ENCODE results near the gene TMEM170B.
A peak's percentile ranks its signal among the peaks of the same experiment; 100 is the strongest.

Gene TMEM170B, protein sequence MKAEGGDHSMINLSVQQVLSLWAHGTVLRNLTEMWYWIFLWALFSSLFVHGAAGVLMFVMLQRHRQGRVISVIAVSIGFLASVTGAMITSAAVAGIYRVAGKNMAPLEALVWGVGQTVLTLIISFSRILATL

DNA sequence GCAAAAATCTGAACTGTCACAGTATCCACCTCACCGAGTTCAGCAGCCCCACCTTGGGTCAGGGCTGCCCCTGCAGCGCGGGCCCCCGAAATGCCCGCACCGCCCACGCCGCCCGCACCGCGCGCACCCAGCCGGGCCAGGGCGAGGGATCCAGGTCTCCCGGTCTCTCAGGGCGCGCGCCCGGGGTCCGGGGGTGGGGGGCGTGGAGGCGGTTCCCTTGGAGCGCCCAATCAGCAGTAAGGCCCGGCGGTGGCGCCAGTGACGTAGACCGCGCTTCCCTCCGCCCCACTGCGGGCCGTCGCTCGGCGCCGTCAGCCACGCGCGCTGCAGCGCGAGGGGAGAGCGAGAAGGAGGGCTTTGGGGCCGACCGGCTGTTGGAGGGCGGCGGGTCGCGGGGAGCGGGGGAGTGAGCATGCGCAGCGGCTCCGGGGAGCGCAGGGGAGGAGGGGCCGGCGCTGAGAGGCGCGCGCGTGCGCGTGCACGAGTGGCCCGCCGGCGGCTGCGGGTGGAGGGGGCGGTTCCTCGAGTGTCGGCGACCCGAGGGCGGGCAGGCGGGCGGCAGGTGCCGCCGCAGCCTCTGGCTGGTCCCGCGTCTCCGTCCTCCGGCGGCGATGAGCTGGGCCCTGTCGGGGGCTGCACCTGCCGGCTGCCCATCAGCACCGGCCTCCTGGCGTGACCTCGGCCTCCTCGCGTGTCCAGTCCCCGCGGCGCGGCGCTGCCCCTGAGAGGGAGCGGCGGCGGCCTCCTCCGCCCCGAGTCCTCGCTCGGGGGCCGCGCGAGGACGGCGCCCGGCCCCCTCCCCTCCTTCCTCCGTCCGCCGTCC, at the start of gene TMEM170B:
TMEM170B (plus strand) TSS at position 521 of the 823 bp plus-strand sequence. CDS start 529 bp downstream, outside the sequence.
- DNase-seq (ENCODE audit: low spot score), result peak; percentile 99

DNA sequence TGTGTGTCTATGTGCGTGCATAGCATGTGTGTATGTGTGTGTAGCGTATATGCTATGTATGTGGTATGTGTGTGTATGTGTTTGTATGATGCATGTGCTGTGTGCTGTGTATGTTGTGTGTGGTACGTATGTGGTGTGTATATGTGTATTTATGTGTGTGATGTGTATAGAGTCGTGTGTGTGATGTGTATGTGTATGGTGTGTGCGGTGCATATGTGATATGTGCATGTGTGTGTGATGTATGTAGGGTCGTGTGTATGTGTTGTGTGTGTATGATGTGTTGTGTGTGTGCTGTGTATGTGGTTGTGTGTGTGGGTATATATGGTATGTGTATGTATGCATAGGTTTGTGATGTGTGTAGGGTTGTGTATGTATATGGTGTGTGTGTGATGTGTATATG, 46.6 kb upstream of the TMEM170B start:
- no peak for DNase-seq (ENCODE audit: low spot score)

DNA sequence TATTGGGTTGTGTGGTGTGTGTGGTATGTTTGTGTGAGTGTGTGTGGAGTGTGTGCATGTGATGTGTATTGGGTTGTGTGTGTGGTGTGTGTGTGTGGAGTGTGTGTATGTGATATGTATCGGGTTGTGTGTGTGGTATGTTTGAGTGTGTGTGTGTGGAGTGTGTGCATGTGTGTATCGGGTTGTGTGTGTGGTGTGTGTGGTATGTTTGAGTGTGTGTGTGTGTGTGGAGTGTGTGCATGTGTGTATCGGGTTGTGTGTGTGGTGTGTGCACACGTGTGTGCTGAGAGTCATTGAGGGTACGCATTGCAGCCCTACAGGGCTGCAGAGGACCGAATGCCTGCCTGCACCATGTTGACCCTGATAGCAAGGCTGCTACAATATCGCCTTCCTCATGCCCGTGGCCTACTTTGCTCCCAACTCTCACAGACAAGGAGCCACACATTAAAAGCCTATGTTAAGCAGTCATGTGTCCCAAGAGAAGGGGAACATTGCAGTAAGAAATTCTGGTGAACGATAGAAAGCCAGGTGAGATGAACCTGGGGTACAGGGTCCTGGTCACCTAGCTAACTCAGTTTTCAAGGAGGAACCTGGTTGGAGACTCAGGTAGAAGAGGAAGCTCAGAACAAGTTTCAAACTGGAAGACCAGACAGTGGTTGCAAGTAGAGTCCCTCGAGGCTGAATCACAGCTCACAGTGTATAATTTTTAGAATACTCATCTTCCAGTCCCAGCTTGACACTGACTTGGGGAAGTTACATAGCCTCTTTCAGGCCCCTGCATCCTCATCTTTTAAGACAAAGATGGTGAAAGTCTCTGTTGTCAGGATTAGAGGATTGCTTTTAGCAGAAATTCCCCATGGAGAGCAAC, 45.7 kb upstream of the TMEM170B start:
- DNase-seq (ENCODE audit: low spot score), result no peak

DNA sequence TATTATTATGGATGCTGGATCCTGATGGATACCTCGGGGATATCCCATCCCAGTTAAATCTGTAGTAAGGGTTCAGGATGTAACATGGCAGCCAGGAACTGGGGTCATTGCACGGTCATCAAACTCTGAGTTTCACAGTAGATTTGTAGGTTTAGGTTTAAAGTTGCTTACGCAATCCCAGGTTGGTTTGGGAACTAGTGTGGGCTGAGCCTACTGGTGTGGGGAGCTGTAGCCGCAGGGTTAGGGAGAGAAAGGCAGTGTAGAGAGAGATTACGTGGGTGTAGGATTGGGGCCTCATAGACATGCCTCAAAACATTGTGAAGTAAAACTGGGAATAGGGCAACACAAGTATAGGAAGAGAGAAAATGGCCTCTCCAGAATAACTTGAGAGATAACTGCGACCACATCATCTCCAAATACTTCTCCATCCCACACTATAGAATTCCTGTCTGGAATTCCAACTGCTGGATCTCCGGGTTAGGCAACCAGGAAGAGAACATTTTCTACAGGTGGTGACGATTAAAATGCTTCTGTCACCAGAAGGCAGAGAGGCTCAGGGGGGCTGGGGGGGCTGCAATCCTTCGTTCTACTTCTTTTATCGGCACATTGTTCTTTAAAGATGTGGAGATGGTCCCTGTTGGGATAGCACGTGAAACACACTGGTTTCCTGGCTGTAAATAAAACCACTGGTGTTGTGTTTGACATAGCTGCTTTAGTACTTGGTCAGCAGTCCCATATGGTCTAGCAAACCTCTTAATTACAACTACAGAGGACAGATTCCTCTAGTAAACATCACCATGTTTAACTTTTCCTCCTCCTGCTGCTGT, 44.9 kb upstream of the TMEM170B start:
- peak; percentile 63 for DNase-seq (ENCODE audit: low spot score)

DNA sequence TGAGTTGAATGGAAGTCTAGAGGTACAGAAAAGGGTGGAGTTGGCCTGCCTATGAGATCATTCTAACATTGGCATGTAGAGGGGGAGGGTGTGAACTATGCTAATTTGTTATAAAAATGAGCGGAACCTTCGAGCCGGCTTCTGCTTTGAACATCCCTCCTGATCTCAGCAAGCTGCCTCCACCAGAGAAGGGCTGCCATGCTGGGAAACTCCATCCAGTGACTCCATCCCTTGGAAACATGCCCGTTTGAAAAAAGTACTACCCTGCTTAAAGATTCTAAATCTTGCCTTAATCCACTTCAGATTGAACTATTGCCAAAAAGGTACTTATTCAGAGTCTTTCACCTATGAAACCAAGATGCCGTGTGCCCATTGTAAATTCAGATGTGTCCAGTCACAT, 43.6 kb upstream of the TMEM170B start:
- no peak for DNase-seq (ENCODE audit: low spot score)

DNA sequence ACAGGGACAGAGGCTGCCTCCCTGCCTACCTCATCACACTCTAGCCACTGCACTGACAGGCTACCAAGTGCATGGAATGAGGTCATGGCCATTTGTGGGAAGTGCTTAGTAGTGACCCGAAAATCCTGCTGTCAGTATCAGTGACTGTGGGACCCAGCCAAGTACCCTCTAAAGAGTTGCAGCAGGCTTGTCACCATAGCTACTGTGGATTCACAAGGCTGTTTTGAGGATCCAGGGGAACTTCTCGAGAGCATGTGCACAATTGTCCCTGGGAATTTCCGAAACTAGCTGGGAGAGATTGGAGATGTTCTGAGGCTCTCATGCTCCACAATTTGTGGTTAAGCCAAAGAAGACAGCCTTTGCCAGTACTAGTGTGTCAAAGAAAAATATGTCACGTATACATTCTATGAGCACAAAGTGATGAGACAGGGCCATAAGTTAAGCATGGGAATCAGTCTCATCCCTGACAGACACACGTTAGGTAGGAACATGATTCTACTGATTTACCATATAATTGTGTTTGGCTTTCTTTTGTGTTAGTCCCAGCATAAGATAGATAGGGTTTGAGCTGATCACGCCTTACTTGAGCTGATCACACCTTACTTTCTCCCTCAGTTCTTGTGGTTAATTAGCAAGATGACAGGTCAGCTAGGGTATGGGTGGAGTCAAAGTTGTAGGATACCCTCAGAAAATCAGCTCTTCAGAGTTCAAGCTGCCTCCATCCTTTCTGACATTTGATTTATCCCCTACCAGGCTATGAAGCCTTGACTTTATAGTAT, 42.6 kb upstream of the TMEM170B start:
- DNase-seq (ENCODE audit: low spot score), result no peak

DNA sequence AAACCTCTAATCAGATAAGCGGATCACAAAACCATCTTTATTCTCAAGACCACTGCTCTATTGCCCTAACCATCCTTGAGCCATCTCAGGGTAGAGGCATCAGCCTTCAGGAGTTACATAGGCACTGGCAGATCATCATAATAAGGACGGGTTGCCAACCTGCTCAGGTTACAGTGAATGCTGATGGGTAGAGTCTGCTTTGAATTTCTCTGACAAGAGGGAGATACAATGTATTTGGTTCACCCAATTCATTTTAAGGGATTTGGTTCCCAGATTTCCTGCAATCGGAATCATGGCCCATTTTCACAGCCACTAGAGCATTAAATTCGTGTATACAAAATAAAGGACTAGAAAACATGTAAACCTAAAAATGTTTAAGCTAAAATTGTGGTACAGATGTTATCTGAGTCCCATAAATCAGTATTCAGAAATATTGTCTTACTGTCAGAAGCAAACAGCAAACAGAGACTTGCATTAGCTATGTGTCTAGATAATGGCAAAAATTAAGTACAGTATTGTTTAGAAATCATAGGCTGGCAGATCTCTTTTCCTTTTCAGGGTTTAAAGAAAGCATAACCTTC, 41.9 kb upstream of the TMEM170B start:
- DNase-seq (ENCODE audit: low spot score), result no peak

DNA sequence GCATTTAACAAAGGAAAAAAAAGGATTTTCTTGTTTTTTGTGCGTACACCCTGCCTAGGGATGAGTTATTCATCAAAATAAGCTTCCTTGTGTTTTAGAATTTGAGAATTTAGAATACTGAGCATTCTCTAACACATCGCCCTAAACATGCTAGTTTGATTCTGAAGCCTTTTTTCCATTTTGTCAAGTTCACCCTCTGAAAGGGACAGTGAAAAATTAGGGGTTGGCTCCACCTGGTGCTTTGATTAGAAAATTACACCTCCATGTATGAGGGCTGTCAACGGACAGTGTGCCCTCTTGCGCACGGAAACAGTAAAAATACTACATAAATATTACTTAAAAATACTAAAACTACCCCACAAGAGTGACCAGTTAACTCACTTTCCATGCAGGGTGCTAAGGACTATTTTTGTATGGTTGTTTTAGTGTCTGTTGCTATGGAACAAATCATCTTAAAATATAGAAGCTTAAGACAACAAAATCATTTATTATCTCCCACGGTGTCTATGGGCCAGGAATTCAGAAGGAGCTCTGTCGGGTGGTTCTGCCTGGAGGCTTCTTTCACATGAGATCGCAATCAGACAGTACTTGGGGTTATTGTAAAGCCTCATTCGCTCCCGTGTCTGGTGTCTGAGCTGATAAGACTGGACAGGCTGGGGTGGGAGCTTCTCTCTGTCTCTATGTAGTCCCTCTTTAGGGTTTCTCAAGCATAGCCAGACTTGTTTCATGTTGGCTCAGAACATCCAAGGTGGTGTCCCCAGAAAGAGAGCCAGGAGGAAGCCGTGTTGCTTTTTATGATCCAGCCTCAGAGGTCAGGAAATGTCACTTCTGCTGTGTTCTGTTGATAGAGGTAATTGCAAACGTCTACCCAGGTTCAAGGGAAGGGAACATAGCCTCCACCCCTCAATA, 41.1 kb upstream of the TMEM170B start:
- DNase-seq (ENCODE audit: low spot score), result peak; percentile 83

DNA sequence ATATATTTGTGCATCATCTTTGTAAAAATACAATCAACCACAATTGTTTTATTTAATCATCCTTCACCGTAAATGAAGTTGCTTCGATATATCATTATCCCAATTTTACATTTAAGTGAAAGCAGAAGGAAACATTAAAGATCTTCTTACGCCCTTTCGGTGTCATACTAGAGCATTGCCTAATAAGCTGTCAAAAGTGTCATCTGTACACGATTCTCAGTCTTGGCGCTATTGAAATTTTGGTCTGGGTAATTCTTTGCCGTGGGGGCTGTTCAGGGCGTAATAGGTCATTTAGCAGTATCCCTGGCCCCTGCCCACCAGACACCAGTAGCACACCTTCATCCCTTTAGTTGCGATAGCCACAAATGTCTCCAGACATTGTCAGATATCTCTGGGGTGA, 40.4 kb upstream of the TMEM170B start:
- DNase-seq (ENCODE audit: low spot score), result no peak

DNA sequence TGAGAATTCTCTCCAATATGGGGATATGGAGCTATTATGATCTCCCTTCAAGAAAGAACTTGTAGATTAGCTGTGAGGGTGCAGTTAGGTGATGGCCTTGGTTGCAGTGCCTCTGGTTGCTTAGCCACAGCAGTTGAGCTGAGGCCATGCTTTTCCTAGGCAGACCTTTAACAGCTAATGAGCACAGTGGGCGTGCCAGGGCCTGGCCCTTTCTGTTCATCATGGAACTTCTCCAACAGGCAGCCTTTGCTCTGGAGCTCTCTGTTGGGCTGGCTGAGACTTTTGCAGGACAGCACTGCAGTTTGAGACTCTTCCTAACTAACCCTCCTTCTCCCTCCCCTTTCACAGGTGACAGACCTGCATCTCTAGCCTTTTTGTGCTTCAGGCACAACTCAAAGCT, 39.7 kb upstream of the TMEM170B start:
- DNase-seq (ENCODE audit: low spot score), result no peak

DNA sequence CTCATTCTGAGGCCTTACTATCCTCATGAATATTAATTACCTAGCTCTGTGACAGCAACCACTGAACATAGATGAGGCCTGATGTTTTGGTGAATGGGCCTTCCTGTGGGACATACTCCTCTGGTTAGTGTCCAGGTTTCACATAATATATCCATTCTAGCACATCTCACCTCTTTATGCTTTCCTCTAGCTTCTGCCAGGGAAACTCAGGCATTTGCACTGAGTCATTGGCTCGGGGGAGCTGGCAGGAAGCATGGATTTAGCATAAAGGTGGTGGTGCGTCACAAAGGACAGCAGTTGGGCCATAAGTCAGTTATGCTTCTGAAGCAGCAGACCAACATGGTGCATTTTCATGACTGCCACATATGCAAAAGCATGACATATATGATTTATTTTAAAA, 37.5 kb upstream of the TMEM170B start:
- DNase-seq (ENCODE audit: low spot score), result peak; percentile 27

DNA sequence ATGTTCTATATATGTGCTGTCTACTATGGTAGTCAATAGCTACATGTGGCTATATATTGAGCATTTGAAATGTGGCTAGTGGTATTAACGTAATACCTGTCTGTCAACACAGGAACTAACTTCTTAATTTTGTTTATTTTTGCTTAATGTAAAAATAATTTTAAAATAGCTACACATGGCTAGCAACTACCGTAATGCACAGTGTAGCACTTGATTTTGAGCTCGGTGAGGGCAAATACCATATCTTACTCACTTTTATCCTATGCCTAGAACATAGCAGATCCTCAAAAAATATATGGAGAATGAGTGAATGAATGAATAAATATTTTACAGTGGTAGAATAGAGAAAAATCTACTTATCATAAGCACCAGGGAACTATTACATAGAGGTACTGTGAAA, 28.1 kb upstream of the TMEM170B start:
- DNase-seq (ENCODE audit: low spot score), result no peak

DNA sequence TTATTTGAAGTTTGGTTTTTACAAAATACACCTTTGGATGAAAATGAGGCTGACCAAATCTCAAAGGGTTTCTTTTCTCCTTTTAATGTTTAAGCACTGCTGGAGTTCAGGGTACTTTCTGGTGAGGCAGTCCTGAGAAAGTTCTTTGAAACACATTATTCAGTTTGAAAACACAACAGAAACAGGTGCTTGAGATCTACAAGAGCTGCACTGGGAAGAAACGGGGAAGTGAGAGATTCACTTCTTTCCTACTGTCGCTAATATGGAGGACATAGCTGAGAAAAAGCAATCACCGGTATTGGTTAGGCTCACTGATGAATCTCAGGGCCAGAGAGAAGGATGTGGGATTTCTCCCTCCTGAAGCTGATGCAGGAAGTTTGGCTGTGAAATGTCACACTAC, 22.9 kb upstream of the TMEM170B start:
- no peak for DNase-seq (ENCODE audit: low spot score)

DNA sequence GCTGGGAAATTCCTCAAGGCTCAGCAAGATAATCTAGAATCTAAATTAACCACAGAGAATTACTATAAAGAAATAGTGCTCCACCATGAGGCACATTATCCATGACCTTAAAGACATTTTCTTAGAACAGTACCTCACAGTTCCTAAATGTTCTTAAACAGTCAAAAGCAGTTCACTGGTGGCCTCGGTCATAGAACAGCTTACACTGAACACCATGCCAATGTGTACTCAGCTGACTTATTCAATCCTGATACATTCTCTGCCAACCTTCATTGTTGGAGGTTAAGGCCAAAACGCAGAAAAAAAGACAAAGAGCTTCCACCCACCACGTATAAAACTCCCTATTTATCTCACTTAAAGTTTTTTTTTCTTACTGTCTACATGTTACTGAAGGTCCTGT, 21.8 kb upstream of the TMEM170B start:
- DNase-seq (ENCODE audit: low spot score), result no peak

DNA sequence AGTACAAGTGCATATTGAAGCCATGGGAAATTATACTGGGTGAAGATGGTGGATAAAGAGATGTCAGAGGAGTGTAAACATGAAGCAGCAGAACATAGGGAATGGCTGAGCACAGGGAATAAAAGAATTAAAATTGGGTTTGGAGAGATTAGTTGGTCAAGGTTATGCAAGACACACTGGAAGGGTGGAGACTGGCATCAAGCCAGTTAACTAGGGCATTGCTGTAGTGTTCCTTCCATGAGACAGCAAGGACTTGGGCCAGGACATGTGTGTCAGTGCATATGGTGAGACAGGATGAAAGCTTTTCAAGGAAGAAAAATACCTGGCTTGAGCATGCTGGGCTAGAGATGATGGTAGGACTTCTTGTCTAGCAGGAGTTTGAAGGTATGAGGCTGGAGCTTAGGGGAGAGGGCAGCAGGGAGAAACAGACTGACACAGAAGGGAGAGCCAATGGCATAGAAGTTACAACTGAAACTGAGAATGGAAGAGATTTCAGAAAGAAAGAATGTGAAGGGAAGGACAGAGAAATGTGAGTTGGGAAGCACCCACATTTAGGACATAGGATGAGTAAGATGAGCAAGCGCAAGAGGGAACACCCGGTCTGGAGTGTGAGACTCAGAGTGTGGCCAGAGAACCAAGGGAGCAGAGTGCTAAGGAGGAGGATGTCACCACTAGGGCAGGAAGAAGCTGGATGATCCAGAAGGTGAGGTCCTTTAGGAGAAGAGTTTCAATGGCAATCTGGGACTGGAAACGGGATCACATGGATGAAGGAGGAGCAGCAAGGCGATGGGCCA, 14.5 kb upstream of the TMEM170B start:
- DNase-seq (ENCODE audit: low spot score), result no peak

DNA sequence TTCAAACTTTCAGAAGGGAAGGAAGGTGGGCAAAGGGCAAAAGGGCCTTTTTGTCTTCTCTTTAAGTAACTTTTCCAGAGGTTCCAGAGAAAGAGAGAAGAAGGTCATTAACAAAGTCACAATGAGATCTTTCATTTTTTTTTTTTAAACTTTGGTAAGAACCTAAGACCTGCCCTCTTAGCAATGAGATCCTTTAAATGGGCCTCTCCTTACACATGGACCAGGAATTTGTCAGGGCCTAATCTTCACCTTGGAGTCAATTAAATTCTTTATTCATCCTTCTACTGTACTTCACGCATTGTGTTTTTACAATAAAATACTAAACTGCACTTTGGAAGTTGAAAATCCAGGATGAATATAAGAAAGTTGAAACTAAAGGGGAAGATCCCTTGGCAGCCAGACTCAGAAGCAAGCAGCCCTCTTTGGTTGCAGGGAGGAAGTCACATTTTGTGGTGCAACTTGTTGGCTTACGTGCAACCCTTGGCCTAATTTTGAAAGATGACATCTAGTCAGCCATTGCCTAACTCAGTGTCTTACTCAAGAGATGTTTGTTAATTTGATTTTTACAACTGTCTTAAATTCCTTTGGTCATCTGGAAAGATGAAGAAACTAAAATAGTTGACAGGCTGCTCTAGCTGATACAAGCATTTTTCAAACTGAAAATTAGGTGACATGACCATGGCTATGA, 11.9 kb upstream of the TMEM170B start:
- DNase-seq (ENCODE audit: low spot score), result peak; percentile 69

DNA sequence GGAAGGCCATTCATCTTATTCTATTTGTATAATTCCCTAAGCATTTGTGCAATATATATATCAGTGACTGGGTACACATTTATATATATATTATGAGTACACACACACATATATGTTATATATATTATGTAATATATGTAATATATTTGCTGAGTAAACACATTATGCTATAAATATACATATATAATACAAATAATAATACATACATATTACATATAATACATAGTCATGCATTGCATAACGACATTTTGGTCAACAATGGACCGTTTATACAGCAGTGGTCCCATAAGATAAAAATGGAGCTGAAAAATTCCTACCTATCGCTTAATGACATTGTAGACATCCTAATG, 11.4 kb upstream of the TMEM170B start:
- DNase-seq (ENCODE audit: low spot score), result no peak

DNA sequence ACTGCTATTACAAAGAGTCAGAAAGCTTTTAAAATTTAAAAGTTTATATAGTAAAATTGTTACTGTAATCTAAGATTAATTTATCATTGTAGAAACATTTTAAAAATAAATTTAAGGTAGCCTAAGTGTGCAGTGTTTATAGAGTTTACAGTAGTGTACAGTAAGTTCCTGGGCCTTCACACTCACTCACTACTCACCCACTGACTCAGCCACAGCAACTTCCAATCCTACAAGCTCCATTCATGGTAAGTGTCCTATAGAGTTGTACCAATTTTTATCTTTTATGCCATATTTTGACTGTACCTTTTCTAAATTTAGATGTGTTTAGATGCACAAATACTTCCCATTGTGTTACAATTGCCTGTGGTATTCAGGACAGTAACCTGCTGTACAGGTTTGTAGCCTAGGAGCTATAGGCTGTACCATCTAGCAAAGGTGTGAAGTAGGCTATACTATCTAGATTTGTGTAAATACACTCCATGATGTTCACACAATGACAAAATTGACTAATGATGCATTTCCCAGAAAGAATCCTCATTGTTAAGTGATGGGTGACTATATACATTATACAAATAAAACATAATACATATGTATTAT, 10.2 kb upstream of the TMEM170B start:
- DNase-seq (ENCODE audit: low spot score), result no peak

Measured in GM03348 (cell line).